Epithelial cell of prostate (primary cell): ENCODE data around the gene HCN4.
"Not testable (repeated sequence)": the region's sequence is repeated elsewhere in the genome, so short reads cannot be mapped to it uniquely, and the experiment has no call there.

Source experiments
- DNase-seq: peaks from one replicate; pipeline ENCODE4 v3.0.0-alpha.2; 2011; ENCODE audit warnings: low read depth, low spot score
- H3K27ac ChIP-seq: fragments of 450-650 bp; 2 replicates; pipeline ENCODE4 v1.5.1; 2017; ENCODE audit warnings: mild to moderate bottlenecking

The HCN4 gene

DNA sequence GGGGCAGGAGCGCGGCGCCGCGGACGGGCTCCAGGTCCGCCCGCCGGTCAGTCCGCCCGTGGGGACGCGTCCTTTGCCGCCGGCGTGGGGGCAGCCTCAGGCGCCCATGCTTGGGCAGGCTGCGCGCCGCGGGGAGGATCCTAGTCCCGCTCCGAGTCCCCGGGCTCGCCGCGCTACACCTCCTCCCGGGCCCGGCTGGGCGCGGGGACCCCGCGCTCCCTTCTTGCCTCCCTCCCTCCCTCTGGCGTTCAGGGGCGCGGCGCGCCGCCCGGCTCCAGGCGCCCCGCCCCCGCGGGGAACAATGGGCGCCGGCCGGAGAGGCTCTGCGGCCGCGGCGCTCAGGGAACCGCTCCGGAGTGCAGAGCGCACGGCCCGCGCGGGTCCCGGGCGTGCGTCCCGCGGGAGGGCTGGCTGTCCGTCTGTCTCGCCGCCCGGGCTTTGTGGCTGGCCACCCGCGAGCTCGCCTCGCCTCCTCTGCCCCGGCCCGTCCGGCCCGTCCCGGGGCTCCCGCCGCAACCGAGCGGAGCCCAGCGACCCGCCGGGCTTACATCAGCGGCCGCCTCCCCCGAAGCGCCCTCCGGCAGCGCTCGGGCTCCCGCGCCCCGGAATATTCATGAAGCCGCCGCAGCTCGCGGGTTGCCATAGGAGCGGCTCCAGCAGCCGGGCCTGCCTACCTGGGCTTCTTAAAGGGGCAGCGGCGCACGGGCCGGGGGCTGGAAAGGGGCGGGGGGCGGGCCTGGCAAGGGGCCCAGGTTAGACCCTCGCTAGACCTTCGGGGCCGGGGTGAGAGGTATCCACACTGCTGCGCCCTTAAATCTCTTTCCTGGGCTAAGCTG is at the start of gene HCN4:
Gene HCN4 (minus strand): TSS at position 658 of the 836 bp plus-strand sequence. CDS start 688 bp downstream, outside the sequence.
- H3K27ac ChIP-seq = no peak within 1 kb of the TSS
- no peak for DNase-seq

GRCh38 chr15:73414876-73415275 is 46.1 kb upstream of the HCN4 start:
- no peak for DNase-seq
- no peak overlapping the region for H3K27ac ChIP-seq

GRCh38 chr15:73403171-73403570 is 34.4 kb upstream of the HCN4 start:
- no peak for DNase-seq

DNA sequence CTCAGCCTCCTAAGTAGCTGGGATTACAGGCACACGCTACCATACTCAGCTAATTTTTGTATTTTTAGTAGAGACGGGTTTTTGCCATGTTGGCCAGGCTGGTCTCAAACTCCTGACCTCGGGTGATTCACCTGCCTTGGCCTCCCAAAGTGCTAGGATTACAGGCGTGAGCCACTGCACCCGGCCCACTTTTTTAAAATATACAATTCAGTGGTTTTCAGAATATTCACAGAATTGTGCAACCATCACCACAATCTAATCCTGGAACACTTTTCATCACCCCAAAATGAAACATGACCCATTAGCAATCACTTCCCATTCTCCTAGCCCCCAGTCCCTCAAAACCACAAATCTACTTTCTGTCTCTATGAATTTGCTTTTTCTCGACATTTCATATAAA is 31.5 kb upstream of the HCN4 start:
- not testable (repeated sequence) for H3K27ac ChIP-seq, DNase-seq

More at GRCh38 chr15:73403171-73403570, 34.4 kb upstream of the HCN4 start:
- no peak overlapping the region for H3K27ac ChIP-seq

GRCh38 chr15:73398861-73399260 is 30.1 kb upstream of the HCN4 start:
- DNase-seq = no peak
- H3K27ac ChIP-seq = no peak overlapping the region

DNA sequence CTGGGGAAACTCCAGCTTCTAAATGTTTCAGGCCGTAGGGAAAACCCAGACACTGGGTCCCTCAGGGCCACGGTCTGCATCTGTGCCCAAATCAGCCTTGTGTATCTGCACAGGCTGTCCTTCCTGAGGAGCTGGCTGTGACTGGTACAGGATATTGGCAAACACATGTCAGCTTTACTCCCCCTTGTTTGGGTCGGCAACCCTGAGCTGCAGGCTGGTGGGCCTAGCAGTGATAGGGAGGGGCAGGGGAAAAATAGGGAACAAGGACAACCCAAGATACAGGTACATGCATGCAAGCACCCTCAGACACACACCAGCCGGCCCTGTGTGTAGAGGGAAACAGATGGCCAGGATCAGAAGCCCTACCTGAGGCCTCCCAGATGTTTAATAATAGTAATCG is 28.7 kb upstream of the HCN4 start:
- DNase-seq = no peak
- H3K27ac ChIP-seq = no peak overlapping the region

DNA sequence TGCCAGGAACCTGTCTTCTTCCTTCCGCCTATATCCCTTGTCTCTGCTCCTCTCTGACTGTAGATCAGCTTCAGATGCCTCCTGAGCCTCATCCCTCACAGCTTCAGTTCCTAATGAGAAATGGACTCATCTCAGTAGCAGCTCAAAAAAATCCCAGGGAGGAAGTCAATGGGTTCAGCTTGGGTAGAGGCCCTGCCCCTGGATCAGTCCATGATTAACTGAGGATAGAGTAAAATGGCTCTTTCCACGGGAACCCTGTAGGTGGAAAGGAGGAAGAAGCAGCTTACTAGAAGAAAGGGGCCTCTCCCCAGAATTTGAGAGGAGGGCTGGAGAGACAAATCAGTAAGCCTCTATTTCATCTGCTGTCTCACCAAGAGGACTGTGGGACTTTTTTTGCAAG is 26.9 kb upstream of the HCN4 start:
- no peak for DNase-seq
- H3K27ac ChIP-seq = no peak overlapping the region

GRCh38 chr15:73394782-73395181 is 26.0 kb upstream of the HCN4 start:
- H3K27ac ChIP-seq = no peak overlapping the region
- no peak for DNase-seq

DNA sequence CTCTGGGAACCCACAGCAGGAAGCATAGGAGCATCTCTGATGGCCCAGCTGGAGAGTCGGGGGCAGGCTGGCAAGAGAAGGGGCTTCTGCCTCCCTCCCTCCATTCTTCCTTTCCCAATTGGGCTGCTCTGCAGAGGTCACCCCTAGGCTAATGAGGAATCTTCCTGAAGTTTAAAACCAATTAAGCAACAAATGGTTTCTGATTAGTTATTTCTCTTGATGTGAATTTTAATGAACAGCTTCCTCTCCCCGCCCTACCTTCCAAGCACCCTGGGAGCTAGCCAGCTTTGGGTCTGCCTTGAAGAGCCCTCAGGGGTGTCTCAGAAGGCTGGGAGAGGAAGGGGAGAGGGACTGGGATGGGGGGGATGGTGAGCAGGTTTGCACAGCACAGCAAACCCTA is 24.6 kb upstream of the HCN4 start:
- H3K27ac ChIP-seq = no peak overlapping the region
- DNase-seq = no peak

DNA sequence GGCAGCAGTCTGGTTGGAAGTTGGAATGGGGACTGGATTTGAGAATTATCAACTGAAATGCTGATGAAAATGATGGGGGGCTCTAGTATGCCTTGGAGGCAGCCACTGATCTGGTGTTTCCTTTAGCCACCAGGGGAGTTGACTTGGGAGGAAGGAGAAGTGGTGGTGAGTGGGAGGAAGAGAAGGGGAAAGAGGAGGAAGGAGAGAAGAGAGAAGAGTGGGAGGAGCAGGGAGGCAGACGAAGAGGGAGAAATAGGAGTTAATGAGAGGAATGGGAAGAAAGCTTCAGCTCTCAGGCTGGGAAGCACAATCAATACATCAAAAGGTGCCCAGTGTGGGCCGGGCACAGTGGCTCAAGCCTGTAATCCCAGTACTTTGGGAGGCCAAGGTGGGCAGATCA is 23.3 kb upstream of the HCN4 start:
- H3K27ac ChIP-seq = no peak overlapping the region

DNA sequence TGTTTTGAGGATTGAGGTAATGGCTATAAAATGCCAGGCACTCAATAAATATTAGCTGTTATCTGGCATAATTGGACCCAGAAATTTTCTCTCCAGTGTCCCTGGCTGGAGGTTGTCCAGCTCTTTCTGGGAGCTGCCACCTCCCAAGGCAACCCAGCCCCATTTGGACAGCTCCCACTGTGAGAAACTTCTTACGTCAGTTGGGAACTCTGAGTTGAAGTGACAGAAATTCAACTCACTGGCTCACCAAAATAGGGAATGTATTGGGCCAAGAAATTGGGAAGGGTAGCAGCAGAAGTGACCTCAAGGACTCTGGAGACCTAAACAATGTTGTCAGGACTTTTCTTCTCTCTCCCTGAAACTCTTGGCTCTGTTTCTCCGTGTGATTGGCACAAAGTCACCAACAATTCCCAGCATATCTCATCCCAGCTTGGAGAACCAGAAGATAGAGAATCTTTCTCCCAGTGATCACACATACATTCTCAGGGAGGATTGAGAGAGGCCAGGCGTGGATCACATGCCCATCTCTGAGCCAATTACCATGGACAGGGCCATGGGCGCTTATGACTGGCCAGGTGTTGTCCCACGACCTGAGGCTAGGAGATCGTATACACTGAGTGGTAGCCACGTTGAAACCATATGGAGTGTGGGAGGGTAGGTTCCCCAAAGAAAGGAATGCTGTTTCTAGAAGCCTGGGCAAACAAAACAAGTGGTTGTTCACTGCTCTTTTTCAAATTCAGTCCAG is 22.5 kb upstream of the HCN4 start:
- DNase-seq = no peak
- H3K27ac ChIP-seq = no peak overlapping the region

More for the DNA sequence above, 23.3 kb upstream of the HCN4 start:
- DNase-seq = no peak

DNA sequence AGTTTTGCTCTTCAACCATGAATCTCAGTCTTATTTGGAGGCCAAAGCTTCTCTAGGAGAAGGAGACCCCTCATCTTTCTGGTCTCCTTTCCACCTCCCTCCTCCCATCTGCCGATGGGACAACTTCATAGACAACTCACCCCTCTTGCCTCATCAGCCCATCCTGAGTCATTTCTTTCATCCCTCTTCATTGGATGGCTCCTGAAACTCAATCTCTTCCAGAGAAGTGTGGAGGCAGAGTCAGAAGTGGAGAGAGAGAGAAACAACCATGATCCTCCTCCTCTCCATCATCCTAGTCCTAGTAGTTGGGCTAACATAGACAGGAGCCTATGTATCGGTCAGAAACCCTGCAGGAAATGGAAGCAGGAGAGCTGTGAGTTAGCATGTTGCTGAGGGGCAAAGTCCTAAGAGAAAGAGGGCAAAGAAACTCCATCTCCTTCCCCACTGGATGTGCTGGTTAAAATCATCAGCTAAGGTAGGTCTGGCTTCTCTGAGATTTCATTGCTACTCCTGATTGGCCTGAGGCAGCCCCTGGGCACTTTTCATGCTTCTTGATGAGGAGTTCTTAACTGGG is 21.3 kb upstream of the HCN4 start:
- H3K27ac ChIP-seq = no peak overlapping the region
- no peak for DNase-seq

- no peak for DNase-seq
- H3K27ac ChIP-seq = no peak overlapping the region
These were observed 20.8 kb upstream of the HCN4 start for GRCh38 chr15:73389539-73389938.

GRCh38 chr15:73388256-73388781 is 19.6 kb upstream of the HCN4 start:
- peak; percentile 43 for DNase-seq
- H3K27ac ChIP-seq = no peak overlapping the region

GRCh38 chr15:73387507-73388255 is 18.9 kb upstream of the HCN4 start:
- DNase-seq = peak; percentile 10
- H3K27ac ChIP-seq = no peak overlapping the region

DNA sequence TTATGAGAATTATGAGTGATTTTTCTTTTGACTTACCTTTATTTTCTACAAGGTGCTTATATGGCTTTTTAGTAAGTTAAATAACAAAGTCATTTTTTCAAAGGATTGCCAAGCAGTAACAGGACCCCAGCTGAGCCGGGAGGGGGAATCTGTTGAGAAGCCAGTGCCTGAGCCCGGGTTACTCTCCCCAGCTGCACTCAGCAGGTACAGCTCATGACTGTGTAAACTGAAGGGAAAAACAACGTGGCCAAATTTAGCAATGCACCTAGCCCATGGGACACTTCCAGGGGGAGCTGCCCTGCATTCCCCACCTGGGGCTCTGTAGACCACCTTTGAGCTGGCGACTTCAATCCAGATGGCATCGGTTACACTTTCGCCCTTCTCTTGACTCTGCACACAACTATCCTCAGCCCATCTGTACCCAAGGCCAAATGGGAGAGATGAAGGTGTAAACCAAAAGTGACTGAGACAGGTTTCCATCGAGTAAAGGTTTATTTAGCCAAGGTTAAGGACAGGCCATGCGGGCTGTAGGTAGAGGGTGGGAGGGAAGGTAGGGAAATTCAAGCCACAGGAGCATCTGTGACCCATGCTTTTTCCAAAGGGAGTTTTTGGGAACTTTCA is 18.2 kb upstream of the HCN4 start:
- DNase-seq = no peak
- no peak overlapping the region for H3K27ac ChIP-seq

DNA sequence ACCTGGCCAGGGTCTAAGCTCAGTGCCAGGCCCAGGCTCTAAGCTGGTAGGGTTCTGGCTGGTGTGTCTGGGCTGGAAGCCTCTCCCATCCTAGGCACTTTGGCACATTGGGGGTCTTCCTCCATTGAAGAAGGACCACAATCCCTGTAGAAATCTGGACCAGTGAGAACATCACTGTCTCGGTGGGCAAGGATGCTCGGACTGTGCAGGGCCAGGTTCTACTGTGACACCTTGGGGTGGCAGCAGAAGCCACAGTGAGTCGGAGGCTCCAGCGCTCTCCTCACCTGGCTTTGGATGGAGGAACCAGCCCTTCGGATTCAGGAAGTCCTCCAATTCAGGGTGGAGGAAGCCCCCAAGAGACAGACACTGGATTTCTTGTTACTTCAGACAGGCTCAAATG is 17.5 kb upstream of the HCN4 start:
- no peak for DNase-seq
- H3K27ac ChIP-seq = no peak overlapping the region

GRCh38 chr15:73385205-73385604 is 16.4 kb upstream of the HCN4 start:
- H3K27ac ChIP-seq = no peak overlapping the region
- DNase-seq = no peak

DNA sequence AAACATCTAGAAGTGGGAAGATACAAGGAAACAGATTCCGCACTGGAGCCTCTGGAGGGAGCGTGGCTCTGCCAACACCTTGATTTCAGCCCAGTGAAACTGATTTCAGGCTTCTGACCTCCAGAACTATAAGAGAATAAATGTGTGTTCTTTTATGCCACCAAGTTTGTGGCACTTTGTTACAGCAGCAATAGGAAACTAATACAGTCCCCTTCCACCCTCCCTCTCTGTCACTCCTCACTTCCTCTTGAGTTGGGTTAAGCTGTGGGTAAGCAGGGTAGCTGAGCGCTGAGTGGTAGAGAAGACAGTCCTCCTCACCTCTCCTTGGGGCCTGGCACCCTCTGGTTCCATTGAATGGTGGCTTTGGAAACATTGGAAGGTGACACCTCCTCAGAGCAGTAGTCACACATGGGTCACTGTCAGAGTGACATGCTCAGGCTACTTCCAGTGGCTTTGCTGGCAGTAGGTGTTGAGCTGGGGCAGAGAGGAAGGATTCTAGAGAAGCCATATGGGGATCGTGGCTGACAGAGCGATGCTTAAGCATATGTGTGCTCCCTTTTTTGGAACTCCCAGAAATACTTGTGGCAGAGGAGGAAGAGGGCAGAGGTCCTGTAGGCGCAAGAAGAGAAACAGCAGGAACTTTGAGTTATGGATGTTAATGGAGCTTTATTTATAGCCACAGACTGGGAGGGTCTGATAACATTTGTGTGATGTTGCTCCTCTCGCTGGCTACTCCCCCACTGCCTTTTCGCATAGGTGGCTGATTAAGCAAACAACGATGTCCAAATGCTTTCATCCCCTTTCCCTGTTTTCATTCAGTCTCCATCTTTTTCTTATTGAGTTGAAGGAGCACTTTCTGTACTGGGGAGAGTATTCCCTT is 14.8 kb upstream of the HCN4 start:
- H3K27ac ChIP-seq = no peak overlapping the region
- no peak for DNase-seq
